Ectodermal cell (in vitro differentiated cells): ENCODE results near the gene C11orf24.

Experiments used
- H3K27ac ChIP-seq: 2 replicates; pipeline ENCODE4 v1.7.0; 2013; ENCODE audit warnings: mild to moderate bottlenecking, low read depth, low read length; ENCODE audit not compliant: insufficient read depth, poor library complexity, severe bottlenecking
- H3K27me3 ChIP-seq: 2 replicates; pipeline ENCODE4 v1.7.0; 2013; ENCODE audit warnings: mild to moderate bottlenecking, low read length; ENCODE audit not compliant: insufficient read depth, control insufficient read depth, poor library complexity, severe bottlenecking
- H3K36me3 ChIP-seq: one replicate; pipeline ENCODE4 v1.7.0; 2013; ENCODE audit warnings: low read length; ENCODE audit not compliant: control insufficient read depth, insufficient read depth
- H3K4me1 ChIP-seq: one replicate; pipeline ENCODE4 v1.7.0; 2013; ENCODE audit warnings: low read length; ENCODE audit not compliant: control insufficient read depth, insufficient read depth
- H3K4me3 ChIP-seq: 2 replicates; pipeline ENCODE4 v1.7.0; 2013; ENCODE audit warnings: low read depth, low read length, control low read depth; ENCODE audit not compliant: insufficient read depth
- H3K9me3 ChIP-seq: 2 replicates; pipeline ENCODE4 v1.7.0; 2013; ENCODE audit warnings: mild to moderate bottlenecking, low read length, moderate library complexity; ENCODE audit not compliant: control insufficient read depth
- WGBS, 2 experiments: methylation state at CpG; one replicate each; pipeline ENCODE4 v1.1.7; 2013; ENCODE audit warnings: missing lambda C conversion rate in 2 of 2; 5-methylcytosine and 5-hydroxymethylcytosine counted together

The C11orf24 gene

DNA sequence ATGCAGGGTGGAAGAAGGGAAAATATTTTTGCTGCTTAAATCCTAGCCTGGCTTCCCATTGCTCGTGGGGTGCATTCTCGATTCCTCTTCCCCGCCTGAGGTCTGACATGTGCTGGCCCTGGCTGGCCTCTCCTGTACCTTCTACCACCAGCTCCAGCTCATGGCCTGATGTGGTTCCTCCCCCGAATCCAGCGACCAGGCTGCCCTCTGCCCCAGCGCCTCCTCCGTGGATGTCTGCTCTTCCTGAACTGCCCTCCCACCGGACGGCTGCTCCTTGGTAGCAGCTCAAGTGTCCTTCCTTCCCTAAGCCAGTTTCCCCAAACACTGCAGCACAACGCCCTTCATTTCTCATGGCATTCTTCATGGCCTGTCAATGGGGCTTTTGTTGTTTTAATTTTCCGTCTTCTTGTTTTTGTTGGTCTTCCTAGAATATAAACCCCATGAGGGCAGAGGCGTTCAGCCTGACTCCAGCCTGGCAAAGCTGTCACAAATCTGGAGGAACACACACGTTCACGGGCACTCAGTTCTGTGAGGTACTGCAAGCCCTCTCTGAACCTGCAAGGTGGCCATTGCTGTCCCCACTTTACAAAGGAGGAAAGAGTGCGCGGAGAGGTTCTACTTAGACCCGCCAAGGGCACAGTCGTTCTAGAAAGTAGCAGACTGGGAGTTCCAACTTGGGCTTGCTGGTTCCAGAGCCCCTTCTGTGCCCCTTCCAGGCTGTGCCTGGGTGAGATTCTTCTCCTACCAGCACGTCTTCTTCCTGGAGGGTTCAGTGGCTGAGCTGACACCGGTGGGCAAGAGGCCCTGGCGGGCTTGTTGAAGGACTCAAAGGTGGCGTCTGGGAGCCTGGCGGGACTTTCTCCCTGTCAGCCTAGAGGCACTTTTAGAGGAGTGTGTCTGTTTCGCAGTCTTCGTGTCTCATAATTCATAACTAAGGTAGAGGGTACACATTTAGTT is 39.7 kb upstream of the C11orf24 start:
- WGBS, 2 experiments = 86 to 87% methylated on average over 25 of the region's 25 CpGs

DNA sequence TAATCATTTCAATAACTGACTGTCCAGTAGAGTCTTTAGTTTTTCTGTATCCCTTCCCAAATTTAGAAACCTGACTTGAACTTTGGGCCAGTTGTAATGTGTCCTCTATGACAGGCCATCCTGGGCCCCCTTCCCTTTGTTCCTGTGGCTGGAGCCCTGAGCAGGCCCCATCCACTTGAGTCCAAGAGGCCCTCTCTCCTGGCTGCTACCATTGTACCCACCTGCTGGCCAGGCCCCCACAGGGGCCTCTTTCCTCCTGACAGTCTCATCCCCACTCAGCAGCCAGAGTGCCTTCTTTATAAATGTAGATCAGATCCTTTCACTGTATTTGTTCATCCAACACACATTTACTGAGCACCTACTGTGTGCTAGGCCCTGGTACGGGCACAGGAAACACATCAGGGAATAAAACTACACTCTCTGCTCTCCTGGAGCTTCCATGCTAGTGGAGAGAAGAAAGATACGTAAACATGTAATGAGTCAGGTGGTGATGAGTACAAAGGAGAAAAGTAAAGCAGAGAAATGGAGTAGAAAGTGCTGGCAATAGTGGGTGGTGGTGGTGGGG is 37.9 kb upstream of the C11orf24 start:
- Histone ChIP-seq H3K27ac (no peak overlapping the region), H3K36me3 (no peaks in the 10 kb centered on the region), H3K4me3 (no peak overlapping the region), H3K4me1 (peaks cover 10% of the 10 kb centered on the region), H3K9me3 (no peaks in the 10 kb centered on the region), H3K27me3 (peaks cover 28% of the 10 kb centered on the region)
- WGBS, 2 experiments = 72 to 73% methylated on average over 2 of the region's 2 CpGs

More for the DNA sequence above, 39.7 kb upstream of the C11orf24 start:
- H3K9me3 ChIP-seq = no peaks in the 10 kb centered on the region
- peaks cover 10% of the 10 kb centered on the region for H3K4me1 ChIP-seq
- H3K36me3 ChIP-seq = no peaks in the 10 kb centered on the region
- H3K27me3 ChIP-seq = peaks cover 28% of the 10 kb centered on the region
- no peak overlapping the region for H3K27ac ChIP-seq
- H3K4me3 ChIP-seq = no peak overlapping the region

DNA sequence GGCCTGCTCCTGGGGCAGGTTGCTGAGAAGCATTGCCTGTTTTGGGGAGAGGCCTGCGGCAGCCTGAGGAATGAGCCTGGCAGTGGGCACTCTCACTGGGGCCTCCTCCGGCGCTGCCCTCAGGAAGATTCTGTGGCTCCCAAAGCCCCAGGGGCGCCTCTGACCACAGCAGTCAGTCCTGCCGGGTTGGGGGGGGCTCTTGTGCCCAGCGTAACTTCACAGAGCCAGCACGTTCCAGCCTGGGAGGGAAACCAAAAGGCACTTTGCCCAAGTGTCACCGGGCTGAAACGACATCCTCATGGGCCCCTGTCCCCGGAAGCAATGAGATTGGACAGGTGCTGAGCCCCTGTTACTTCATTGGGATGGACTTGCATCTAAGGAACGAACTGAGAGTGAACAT is 36.3 kb upstream of the C11orf24 start:
- no peaks in the 10 kb centered on the region for H3K36me3 ChIP-seq
- no peaks in the 10 kb centered on the region for H3K9me3 ChIP-seq
- peaks cover 12% of the 10 kb centered on the region for H3K27me3 ChIP-seq
- 90 to 92% methylated on average over 11 of the region's 11 CpGs for WGBS, 2 experiments
- H3K27ac ChIP-seq = no peak overlapping the region
- H3K4me1 ChIP-seq = no peaks in the 10 kb centered on the region
- no peak overlapping the region for H3K4me3 ChIP-seq

DNA sequence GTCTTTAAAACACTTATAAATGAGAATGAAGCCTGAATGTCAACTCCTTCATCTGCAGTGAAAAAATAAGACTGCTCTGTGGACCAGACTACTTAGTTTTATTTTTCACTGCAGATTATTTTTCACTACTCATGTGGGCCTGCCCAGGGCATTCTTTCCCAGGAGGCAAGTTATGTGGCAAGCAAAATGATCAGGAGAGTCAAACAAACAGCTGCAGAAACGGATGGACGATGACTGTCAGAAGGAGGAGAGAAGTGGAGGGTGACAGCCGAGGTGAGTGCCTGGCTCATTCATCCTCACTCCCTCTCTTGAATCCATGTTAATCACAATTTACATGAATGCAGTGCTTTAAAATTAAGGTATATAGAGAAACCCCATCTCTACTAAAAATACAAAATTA is 34.9 kb upstream of the C11orf24 start:
- Histone ChIP-seq H3K9me3 (no peaks in the 10 kb centered on the region), H3K4me3 (no peak overlapping the region), H3K4me1 (no peaks in the 10 kb centered on the region), H3K27me3 (peaks cover 5% of the 10 kb centered on the region), H3K27ac (no peak overlapping the region), H3K36me3 (no peaks in the 10 kb centered on the region)
- 76 to 96% methylated on average over 2 to 3 of the region's 3 CpGs for WGBS, 2 experiments

DNA sequence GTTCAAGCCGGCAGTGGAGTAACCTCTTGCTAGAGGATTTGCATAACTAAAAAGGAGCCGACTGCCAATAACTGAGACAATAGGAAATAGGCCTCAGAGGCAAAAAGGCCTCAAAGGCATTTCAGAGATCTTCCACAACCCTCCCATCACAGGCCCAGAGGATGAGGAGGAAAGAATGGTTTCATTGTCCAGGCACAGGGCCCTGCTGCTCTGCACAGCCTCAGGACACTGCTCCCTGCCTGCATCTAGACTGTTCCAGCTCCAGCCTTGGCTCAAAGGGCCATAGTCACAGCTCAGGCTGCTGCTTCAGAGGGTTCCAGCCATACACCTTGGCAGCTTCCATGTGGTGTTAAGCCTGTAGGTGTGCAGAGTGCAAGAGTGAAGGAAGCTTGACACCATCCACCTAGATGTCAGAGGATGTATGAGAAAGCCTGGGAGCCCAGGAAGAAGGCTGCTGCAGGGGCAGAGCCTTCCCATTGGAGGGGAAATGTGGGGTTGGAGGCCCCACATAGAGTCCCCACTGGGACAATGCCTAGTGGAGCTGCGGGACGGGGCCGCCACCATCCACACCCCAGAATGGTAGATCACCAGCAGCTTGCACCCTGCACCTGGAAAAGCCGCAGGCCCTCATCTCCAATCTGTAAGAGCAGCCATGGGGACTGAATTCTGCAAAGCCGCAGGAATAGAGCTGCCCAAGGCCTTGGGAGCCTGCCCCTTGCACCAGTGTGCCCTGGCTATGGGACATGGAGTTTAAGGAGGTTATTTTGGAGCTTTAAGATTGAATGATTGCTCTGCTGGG is 32.4 kb upstream of the C11orf24 start:
- H3K27me3 ChIP-seq = no peaks in the 10 kb centered on the region
- H3K9me3 ChIP-seq = no peaks in the 10 kb centered on the region
- H3K36me3 ChIP-seq = no peaks in the 10 kb centered on the region
- 90 to 93% methylated on average over 7 of the region's 7 CpGs for WGBS, 2 experiments
- no peaks in the 10 kb centered on the region for H3K4me1 ChIP-seq
- H3K27ac ChIP-seq = no peak overlapping the region
- no peak overlapping the region for H3K4me3 ChIP-seq

DNA sequence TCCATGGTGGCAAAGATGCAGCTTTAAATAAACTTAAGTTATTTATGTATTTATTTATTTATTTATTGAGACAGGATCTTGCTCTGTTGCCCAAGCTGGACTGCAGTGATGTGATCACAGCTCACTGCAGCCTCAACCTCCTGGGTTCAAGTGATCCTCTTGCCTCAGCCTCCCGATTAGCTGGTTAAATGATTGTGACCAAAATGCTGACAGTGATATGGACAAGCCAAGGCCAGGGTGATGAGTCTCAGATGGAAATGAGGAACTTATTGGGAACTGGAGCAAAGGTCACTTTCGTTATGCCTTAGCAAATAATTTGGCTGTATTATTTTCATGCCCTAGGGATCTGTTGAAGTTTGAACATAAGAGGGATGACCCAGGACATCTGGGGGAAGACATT is 31.3 kb upstream of the C11orf24 start:
- no peak overlapping the region for H3K27ac ChIP-seq
- no peak overlapping the region for H3K4me3 ChIP-seq
- H3K36me3 ChIP-seq = no peaks in the 10 kb centered on the region
- no peaks in the 10 kb centered on the region for H3K27me3 ChIP-seq
- 93% methylated on average over 2 of the region's 2 CpGs for WGBS, 2 experiments
- no peaks in the 10 kb centered on the region for H3K4me1 ChIP-seq
- no peaks in the 10 kb centered on the region for H3K9me3 ChIP-seq

DNA sequence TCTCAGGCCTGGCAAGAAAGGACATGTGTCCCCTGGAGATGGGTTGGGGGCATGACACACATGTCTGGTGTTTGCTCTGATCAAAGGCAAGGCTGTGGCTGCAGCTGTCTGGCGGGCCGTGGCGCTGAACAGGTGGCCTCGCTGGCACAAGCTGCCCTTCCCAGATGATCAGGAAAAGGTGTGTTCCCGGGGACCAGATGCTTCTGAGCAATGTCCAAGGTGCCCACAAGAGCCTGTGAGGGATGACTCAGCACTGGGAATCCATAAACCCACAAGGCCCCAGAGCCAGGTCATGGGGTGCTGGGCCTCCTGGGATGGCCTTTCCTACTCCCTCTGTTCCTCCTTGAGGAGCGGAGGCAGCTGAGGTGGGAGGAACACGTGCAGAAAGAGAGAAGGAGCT is 30.9 kb upstream of the C11orf24 start:
- no peak overlapping the region for H3K27ac ChIP-seq
- H3K27me3 ChIP-seq = no peaks in the 10 kb centered on the region
- H3K4me1 ChIP-seq = no peaks in the 10 kb centered on the region
- no peak overlapping the region for H3K4me3 ChIP-seq
- WGBS, 2 experiments = 82 to 90% methylated on average over 7 of the region's 7 CpGs
- no peaks in the 10 kb centered on the region for H3K9me3 ChIP-seq
- no peaks in the 10 kb centered on the region for H3K36me3 ChIP-seq

DNA sequence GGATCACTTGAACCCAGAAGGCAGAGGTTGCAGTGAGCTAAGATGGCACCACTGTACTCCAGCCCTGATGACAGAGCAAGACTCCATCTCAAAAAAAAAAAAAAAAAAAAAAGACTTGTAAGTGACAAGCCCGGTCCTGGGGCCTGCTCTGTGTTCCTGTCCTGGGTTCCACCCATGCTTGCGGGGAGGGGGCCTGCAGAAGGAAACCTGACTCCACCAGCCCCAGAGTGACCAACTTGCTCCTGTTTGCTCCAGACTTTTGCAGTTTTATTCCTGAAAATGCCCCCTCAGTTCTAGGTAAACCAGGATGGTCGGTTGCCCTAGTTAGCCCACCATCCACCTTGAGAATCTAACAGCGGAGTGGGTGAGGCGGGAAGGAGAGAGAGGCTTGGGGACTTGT is 30.5 kb upstream of the C11orf24 start:
- H3K4me1 ChIP-seq = no peaks in the 10 kb centered on the region
- no peaks in the 10 kb centered on the region for H3K9me3 ChIP-seq
- WGBS, 2 experiments = 86% methylated on average over 5 of the region's 5 CpGs
- no peaks in the 10 kb centered on the region for H3K36me3 ChIP-seq
- H3K4me3 ChIP-seq = no peak overlapping the region
- H3K27ac ChIP-seq = no peak overlapping the region
- no peaks in the 10 kb centered on the region for H3K27me3 ChIP-seq

DNA sequence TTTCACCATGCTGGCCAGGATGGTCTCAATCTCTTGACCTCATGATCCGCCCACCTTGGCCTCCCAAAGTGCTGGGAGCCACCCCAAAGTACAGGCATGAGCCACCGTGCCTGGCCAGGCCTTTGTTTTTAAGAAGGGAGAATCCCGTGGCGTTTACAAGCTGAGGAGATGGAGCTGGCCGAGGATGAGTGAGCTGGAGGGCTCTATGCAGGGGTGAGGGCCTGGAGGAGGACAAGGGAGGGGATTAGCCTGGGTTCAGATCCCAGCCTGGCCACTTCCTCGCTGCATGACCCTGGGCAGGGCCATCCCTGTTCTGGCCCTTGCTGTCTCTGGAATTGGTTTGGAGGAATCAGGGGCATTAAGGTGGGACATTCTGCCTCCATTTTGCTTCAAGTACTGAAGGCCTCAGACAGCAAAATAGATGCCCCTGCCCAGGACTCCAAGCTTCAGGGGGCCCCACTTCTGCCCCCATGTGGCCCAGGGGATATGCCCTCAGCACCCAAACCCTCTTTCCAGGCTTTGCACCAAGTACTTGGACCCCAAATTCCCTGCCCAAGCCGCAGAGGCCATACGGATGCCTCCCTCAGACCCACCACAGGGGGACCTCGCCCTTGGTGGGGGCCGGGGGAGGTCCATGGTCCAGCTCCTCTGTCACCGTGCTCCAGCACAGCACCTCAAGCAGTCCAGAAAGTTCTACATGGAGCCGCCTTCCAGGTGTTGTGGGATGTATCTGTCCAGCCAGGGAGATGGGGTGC is 28.5 kb upstream of the C11orf24 start:
- no peaks in the 10 kb centered on the region for H3K4me1 ChIP-seq
- 90 to 92% methylated on average over 12 of the region's 12 CpGs for WGBS, 2 experiments
- no peaks in the 10 kb centered on the region for H3K9me3 ChIP-seq
- no peak overlapping the region for H3K27ac ChIP-seq
- no peaks in the 10 kb centered on the region for H3K36me3 ChIP-seq
- H3K27me3 ChIP-seq = no peaks in the 10 kb centered on the region
- H3K4me3 ChIP-seq = no peak overlapping the region
